ENCODE results near the gene PTBP1. TPM values are rescaled to one million over a fixed set of nuclear protein-coding genes. Genes with fewer than 3 reads are reported as not detected.
"Not testable (repeated sequence)": the region's sequence is repeated elsewhere in the genome, so short reads cannot be mapped to it uniquely, and the experiment has no call there.

The PTBP1 gene
- total RNA-seq, 1 donor from 2014 or later, result 76.9 TPM

- no peak for DNase-seq (ENCODE audit: low spot score)
Observed at GRCh38 chr19:805600-806550, 8.6 kb downstream of the PTBP1 start.

GRCh38 chr19:806815-807421 is 9.7 kb downstream of the PTBP1 start:
- no peak for DNase-seq (ENCODE audit: low spot score)
- intact Hi-C loops (cut with DNase I), result no loop called here

More at GRCh38 chr19:805600-806550, 8.6 kb downstream of the PTBP1 start:
- intact Hi-C loops (cut with DNase I), result no loop called here

GRCh38 chr19:807627-808422 is 10.6 kb downstream of the PTBP1 start:
- no peak for DNase-seq (ENCODE audit: low spot score)
- intact Hi-C loops (cut with DNase I), result no loop called here

GRCh38 chr19:808423-808775 is 11.1 kb downstream of the PTBP1 start:
- intact Hi-C loops (cut with DNase I), result no loop called here

GRCh38 chr19:810077-810855 is 13.0 kb downstream of the PTBP1 start:
- no peak for DNase-seq (ENCODE audit: low spot score)
- intact Hi-C loops (cut with DNase I), result no loop called here

More at GRCh38 chr19:808423-808775, 11.1 kb downstream of the PTBP1 start:
- DNase-seq (ENCODE audit: low spot score), result no peak

GRCh38 chr19:810883-811489 is 13.7 kb downstream of the PTBP1 start:
- no peak for DNase-seq (ENCODE audit: low spot score)

GRCh38 chr19:811506-812048 is 14.3 kb downstream of the PTBP1 start:
- intact Hi-C loops (cut with DNase I), result no loop called here
- no peak for DNase-seq (ENCODE audit: low spot score)

More at GRCh38 chr19:810883-811489, 13.7 kb downstream of the PTBP1 start:
- intact Hi-C loops (cut with DNase I), result no loop called here

GRCh38 chr19:812049-812746 is 14.9 kb downstream of the PTBP1 start:
- DNase-seq (ENCODE audit: low spot score), result no peak
- intact Hi-C loops (cut with DNase I), result no loop called here

GRCh38 chr19:812747-813218 is 15.5 kb downstream of the PTBP1 start:
- intact Hi-C loops (cut with DNase I), result no loop called here
- no peak for DNase-seq (ENCODE audit: low spot score)

- no peak for DNase-seq (ENCODE audit: low spot score)
- intact Hi-C loops (cut with DNase I), result no loop called here
Observed at GRCh38 chr19:813219-814151, 16.2 kb downstream of the PTBP1 start.

- no peak for DNase-seq (ENCODE audit: low spot score)
- intact Hi-C loops (cut with DNase I), result no loop called here
Observed at GRCh38 chr19:814152-815078, 17.2 kb downstream of the PTBP1 start.

- DNase-seq (ENCODE audit: low spot score), result no peak
Observed at GRCh38 chr19:815079-815774, 18.0 kb downstream of the PTBP1 start.

GRCh38 chr19:815775-816499 is 18.7 kb downstream of the PTBP1 start:
- intact Hi-C loops (cut with DNase I), result no loop called here
- no peak for DNase-seq (ENCODE audit: low spot score)

More at GRCh38 chr19:815079-815774, 18.0 kb downstream of the PTBP1 start:
- intact Hi-C loops (cut with DNase I), result no loop called here

GRCh38 chr19:816500-816857 is 19.2 kb downstream of the PTBP1 start:
- DNase-seq (ENCODE audit: low spot score), result no peak
- intact Hi-C loops (cut with DNase I), result no loop called here

- DNase-seq (ENCODE audit: low spot score); intact Hi-C loops (cut with DNase I): not testable (repeated sequence)
Observed at GRCh38 chr19:820212-820611, 23.0 kb downstream of the PTBP1 start.

All from cardiac septum (tissue), 1 donor.